GM21737 (cell line): Measurements from ENCODE around the gene DPH1.

Experiments
- ATAC-seq: cut with Tn5 transposase; IDR thresholded peaks from one replicate; pipeline ENCODE4 v1.9.1; 2021; ENCODE audit warnings: mild to moderate bottlenecking, moderate library complexity; ENCODE audit not compliant: unreplicated experiment

The DPH1 gene

DNA sequence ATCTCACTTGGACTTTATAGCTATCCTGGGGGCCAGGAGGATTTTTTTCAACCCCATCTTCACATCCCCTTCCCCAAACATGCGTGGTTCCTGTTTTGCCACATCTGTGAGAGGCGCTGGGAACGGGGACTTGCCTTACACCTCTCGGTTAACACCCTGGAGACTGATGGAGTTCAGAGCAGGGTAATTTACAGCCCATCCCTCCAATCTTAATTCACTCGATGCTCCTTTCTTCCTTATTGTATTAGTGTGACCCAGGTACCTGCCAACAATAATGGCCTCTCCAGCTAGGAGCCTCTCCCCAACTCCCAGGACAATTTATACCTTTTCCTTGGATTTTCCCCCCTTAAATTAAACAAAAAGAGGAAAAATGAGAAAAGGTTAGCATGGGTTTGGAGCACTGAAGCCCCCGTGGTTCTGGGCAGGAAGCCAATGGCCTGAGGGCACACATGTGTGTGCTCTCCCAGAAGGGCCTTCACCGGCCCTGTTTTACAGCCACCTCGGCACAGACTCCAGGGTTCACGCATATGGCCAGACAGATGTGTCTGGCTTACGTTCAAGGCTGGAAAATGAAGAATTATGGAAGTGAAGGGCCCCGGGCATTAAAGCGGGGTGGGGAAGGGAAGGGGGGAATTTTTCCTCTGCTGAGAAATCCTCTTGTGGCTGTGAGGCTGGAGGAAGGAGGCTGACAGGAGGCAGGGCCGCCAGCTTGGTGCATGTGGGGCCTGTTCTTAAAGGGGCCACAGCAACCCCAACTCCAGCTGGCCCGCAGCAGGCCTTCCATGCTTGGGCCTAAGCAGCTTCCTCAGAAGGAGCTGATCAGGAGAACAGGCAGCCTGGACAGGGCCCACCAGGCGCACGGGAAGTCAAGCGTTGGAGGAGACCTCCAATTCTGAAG is 46.4 kb downstream of the DPH1 start:
- no peak for ATAC-seq

DNA sequence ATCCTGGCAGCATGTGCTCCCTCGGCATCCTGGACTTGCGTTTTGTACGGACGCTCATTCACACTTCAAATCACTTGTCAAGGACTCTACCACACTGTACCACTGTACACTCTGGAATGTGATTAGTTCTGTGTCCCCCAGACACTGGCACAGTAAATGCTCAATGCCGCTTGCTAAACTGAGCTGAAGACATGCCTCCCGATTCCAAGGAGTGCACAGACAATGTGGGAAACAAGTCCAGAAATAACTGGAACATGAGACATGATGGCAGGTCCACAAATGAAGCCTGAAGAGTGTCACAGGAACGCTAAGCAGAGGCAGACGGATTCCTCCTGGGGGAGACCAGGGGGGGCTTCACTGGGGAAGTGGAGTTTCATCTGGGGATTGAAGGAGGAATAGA is 47.1 kb downstream of the DPH1 start:
- no peak for ATAC-seq

DNA sequence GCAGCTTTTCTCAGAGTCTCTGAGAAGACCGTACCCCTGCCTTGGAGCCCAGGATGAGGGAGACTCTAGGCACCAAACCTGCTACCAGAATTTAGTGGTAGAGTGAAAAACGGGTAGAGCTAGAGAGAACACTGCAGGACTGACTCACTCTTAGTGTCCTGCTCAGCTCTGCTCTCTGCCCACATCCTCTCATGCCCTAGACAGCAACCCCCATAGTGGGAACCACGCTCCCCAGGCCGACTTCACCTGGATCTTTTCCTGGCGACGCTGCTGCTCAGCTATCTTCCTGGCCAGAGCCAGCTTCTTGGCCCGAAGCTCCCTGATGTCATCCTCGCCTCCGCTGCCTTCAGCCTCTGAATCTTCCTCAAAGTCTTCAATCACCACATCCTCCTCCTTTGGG is 51.6 kb downstream of the DPH1 start:
- ATAC-seq, result no peak

DNA sequence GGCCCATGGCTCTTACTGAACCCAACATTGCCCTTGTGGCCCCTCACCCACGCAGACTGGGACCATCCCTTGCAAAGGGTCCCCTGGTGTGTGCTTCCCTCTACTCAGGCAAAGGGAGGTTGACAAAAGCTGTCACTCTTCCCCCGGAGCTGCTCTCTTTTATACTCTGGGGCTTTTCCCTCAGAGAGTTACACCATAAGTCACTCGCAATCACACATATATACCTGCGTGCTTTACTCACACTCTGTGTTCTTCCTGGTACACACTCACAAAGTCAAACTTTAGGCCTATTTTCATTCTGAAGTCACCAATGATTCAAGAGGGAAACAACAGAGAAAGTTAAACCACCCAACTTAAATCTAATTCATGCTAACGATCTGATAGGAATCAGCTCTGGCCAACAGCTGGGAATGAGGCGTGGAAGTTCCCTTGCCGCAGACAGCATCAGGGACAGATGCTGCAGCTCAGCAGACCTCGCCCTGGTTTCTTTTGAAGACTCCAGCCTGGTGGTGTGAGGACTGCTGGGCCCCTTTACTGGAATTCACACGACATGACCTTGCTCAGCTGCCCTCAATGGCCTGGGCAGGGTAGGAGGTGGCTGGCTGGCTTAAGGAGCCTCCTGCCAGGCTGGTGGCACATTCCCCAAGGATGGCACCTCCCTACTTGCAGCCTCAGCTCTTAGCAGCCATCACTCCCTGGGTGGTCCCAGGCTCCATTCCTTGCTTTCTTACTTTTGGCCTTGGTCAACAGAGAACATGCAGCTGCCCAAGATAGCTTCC is 52.2 kb downstream of the DPH1 start:
- ATAC-seq, result no peak

DNA sequence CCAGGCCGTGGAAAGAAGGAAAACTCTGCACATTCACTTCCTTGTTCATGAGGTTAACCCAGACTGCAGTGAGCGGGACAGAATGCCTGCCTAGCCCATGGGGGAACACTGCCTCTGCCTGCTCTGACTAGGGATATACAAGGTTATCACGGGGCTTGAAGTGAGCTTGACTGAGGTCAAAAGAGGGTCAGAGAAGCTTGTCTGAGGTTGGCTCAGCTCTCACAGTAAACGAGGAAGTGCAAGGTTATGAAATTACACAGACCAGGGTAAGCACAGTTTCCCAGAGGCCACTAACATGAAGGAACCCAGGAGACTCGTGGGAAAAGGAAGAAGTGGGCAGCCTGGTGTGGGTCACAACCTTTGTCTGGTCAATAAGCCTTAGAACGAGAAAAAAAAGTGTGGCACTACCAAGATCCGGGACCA is 53.7 kb downstream of the DPH1 start:
- ATAC-seq, result no peak

DNA sequence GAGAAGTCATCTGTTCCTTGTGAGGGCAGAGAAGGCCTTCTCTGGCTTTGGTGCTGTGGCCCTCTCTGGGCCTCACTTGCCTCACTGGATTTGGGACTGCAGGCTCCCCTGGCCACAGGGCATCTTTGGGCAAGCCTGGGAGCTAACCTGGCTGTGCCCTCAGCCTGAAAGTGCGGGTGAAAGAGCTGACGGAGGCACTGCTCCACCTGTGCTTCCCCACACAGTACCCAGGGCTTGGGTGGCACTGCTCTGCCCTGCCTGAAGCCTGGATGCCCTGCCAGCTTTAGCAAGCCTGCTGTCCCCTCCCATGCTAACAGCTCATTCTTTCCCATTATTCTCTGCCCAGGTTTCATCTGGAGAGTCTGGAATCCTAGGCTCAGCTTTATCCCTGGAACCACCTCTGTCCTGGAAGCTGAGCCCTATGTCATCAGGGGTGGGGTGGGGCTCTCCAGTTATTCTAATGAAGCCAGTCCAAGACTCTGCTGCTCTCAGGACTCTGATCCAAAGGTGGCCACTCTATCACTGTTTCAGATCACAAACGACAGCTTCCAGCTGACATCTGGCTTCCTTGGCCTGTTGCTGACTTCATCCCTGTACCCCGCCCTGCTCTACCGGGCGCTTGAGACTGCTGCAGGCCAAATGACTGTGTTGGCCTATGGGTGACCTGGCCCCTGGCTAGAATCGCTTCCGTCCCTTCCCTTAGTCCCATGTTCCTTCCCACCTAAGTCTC is 54.2 kb downstream of the DPH1 start:
- no peak for ATAC-seq

DNA sequence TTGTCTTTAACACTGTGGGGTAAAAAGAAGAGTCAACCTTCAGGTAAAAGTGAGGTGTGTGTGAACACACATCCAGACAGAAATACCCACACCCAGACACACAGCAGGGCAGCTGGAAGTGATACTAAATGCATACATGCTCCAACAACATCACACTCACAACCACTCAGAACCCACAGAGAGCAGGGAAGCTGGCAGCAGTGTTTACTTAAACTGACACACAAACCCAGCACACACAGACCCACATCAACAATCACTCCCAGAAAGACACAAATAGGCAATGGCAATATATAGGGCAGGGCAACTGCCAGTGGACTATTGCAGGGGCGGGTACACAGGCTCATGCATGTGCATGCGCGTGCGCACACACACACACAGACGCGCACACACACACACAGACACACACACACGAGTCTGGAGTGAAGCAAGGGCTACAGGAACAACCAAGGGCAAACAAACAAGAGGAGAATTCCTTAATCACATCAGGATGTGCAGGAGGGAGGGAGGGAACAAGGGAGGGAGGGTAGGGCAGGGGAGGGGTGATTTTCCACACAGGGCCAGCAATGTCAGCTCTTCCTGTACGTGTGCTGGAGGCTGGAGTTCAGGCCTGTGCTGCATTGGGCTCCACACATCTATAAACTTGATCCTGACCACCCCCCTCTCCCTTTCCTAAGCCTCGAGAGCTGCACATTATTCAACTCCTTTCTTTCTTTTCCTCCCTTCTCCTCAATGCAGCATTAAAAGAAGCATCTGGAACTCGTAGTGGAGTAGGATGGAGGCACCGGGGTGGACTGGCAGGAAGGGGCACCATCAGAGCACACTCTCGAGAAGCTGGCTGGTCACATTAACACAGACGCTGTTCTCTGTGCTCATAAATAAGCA is 55.1 kb downstream of the DPH1 start:
- ATAC-seq, result no peak

DNA sequence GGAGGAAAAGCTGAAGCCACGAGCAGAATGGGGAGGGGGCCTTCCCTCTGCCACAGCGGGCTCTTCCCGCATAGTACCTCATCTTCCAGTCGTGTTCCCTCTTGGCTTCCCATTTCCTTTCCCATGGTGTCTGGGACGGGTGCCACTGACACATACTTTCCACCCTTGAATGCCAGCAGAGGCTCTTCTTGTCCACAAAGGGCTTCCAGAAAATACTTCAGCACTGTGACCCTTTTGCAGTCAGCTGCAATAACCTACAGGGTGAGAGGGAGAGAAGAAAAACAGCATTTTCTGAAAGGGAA is 55.6 kb downstream of the DPH1 start:
- ATAC-seq, result no peak

DNA sequence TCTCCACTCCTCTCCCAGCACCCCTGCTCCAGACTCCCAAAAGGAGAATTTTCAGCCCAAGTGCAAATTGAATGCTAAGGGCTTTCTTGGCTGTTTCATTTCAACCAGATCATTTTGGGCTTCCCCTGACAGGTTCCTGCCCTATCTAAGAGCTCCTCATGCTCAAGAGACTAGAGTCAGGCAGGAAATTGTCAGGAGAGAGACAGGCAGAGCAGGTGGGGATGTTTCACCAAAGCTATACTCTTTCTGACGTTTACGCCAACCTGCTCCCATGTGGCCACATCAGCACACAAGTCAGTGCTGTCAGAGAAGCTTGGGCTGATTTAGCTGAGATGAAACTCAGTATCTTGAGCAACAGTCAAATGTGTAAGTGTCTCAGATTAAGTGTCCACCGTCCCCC is 56.4 kb downstream of the DPH1 start:
- no peak for ATAC-seq

DNA sequence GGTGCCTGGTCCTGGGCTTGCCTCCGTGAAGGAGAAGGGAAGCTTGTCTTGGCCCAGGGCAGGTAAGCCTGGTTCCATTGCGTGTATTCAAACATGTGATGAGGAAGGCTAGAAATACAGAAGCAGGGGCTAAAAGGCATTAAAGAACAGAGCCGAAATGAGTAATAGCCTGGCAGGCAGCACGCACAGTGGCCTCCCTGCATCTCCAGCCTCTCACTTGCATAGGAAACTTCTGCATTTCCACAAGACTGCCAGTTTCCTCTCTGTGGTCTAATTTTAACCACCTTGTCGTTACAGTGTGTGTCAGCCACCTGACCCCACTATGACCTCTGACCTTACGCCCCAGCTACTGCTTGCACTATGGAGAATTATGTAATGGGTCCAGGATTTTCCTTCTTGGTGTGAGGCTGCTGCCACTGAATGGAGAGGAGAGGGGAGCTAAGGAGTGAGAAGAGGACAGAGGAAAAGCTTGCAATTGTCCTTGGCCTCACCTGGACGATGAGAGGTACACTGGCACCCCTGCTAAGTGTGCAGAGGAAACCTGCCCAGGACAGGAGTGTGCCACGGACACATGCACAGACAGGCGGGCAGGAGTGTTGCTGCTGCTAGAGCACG is 57.8 kb downstream of the DPH1 start:
- no peak for ATAC-seq

DNA sequence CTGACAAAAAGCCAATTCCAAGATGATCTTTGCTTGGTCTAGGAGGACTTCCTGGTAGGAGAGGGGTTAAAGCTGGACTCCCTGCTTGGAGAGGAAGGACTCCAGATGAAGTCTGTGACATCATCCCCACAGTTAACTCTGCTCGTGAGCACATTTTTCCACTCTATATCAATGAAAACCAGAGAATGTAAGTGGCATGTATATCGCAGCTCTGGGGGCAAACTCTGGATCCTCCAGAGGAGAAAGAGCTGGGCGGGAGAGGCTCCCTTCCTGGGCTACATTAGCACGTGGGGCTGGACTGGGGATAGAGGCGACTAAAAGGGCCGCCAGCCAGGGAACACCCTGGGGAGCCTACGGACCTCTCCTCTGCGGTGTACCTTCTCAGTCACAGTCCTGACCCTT is 59.1 kb downstream of the DPH1 start:
- ATAC-seq, result peak; percentile 21

DNA sequence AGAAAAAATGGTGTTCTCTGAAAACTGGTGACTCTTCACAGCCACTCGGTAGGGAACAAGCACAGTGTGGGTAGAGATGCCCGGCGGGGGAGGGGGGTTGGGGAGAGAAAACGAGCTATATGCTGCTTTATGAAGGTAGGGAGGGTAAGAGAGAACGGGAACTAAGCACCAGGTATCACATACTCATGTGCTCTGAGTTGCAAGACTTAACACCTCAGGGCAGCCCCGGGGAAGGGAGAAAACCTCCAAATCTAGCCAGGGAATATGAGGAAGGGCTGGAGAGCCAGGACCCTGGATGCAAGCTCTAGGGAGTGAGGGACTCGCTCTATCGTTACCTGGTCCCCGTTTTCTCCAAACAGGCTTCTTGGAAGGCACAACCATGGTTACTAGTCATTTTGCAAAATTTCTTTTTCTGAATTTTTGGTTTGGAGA is 60.3 kb downstream of the DPH1 start:
- no peak for ATAC-seq

DNA sequence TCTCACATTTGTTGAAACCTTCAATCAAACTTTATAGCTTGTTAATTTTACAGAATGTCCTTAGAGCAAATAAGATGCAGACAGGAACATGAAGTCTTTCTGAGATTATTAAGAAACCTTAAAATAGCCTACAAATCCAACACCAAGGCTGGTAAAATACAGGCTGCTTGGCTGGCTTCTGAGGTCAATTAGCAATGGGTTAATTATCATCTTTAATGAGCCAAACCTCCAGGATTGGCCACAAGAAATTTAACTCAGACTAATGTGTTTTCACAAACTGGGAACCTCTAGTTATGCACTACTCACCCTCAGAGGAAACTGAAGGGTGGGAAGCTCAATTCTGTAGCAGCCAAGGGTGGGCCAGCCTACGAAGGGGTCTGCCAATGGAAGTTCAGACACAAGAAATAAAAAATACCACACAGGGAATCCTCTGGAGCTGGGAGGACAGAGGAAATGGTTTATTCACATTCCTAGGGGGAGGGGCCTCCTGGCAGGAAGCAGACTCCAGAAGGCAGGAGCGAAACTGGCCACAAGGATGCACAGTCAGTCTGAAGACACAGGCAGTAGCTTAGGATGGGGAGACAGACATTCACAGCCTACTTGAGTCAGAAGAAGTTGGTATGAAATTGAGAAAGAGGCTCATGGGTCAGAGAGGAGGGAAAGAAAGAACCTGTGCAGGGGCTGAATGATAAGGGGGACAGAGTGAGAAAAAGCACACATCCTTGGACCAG is 61.0 kb downstream of the DPH1 start:
- ATAC-seq, result no peak

DNA sequence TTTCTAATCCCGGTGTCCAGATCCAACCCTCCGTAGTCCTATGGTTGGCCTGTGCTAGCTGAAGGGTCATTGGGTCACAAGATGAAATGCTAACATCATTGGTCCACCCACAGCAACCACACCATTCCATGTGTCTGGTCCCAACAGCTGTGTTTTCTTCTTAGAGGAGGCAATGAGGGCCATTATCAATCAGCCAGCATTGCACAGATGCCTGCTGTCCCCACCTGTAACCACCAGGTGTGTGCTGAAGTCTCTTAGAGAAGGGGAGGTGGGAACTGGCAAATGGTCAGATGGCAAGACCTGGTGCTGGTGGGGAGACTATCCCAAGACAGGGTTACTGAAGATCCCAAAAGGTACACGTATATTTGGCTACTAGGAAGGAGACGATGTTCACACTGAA is 62.3 kb downstream of the DPH1 start:
- ATAC-seq, result no peak

DNA sequence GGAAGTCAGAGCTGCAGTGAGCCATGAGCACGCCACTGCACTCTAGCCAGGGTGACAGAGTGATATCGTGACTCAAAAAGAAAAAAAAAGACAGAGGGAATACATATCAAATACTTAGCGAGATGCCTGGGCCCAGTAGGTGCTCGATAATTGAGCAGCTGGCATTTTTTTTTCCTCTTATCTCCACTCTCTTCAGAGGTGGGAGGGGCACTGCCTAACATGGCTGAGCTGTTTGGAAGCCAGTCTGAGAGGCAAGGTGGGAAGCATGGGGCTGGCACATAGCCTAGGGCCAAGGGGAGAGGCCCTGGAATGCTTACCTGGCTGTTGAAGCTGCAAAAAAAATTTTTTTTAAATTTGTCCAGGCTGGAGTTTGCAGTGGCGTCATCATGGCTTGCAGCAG is 63.4 kb downstream of the DPH1 start:
- no peak for ATAC-seq
